Measurements from ENCODE around the gene EPHB3.

- TF ChIP-seq CTCF (IDR thresholded peaks at IDR 0.05) (no peak), POLR2A (IDR thresholded peaks at IDR 0.05) (no peak)
These were observed 8.4 kb downstream of the EPHB3 start for GRCh38 chr3:184570035-184570434.
